Caco-2 (cell line): ENCODE measurements around the gene ADGRB3. TPM values are rescaled to one million over a fixed set of nuclear protein-coding genes. Genes with fewer than 3 reads are reported as not detected.

Experiments used
- BruUV-seq: library from RNA; stranded (reverse); fragments of 400-500 nt; replicated peaks from 2 replicates; lab custom pipeline; 2021; lab: Mats Ljungman, UMichigan
- CTCF ChIA-PET: fragments of 300-600 bp; sonication (Branson Sonifier 250); formaldehyde crosslinking; loops from one replicate; lab custom pipeline; 2022; ENCODE audit warnings: antibody characterized with exemption; lab: Charles Lee
- POLR2A ChIA-PET: fragments of 300-600 bp; sonication (Branson Sonifier 250); formaldehyde crosslinking; loops from one replicate; lab custom pipeline; 2022; ENCODE audit warnings: antibody characterized with exemption; lab: Charles Lee
- DNase-seq, 2 experiments: peaks; one replicate each; pipeline versions ENCODE4 v3.0.0 to v3.0.0-alpha.2; 2020 to 2022
- H3K27me3 ChIP-seq: replicated peaks from 2 replicates; pipeline ENCODE4 v1.6.0; 2011; ENCODE audit warnings: low read length; ENCODE audit not compliant: control insufficient read depth, insufficient read depth
- H3K36me3 ChIP-seq: 2 replicates; pipeline ENCODE4 v1.5.1; 2011; ENCODE audit warnings: low read length; ENCODE audit not compliant: control insufficient read depth, insufficient read depth
- H3K4me1 ChIP-seq: fragments of 250-450 bp; sonication (Bioruptor Pico); 2 replicates; pipeline ENCODE4 v1.5.1; 2020; ENCODE audit warnings: mild to moderate bottlenecking
- H3K4me3 ChIP-seq: 2 replicates; pipeline ENCODE4 v1.5.1; 2011; ENCODE audit warnings: low read depth, mild to moderate bottlenecking, control low read depth, low read length
- H3K9me3 ChIP-seq: fragments of 250-450 bp; sonication (Bioruptor Pico); 2 replicates; pipeline ENCODE4 v1.5.1; 2020; ENCODE audit warnings: mild to moderate bottlenecking, moderate library complexity
- H3K27ac Mint-ChIP-seq: one replicate; pipeline ENCODE4 v1.8.0; 2022; ENCODE audit warnings: mixed read lengths; ENCODE audit not compliant: unreplicated experiment
- H3K27me3 Mint-ChIP-seq: one replicate; pipeline ENCODE4 v1.8.0; 2022; ENCODE audit warnings: mixed read lengths; ENCODE audit not compliant: insufficient read depth, unreplicated experiment
- H3K36me3 Mint-ChIP-seq: one replicate; pipeline ENCODE4 v1.8.0; 2022; ENCODE audit warnings: mild to moderate bottlenecking, mixed read lengths; ENCODE audit not compliant: insufficient read depth, unreplicated experiment
- H3K4me1 Mint-ChIP-seq: one replicate; pipeline ENCODE4 v1.8.0; 2022; ENCODE audit warnings: low read depth, mixed read lengths; ENCODE audit not compliant: unreplicated experiment
- H3K4me3 Mint-ChIP-seq: one replicate; pipeline ENCODE4 v1.8.0; 2022; ENCODE audit warnings: mild to moderate bottlenecking, moderate library complexity, mixed read lengths; ENCODE audit not compliant: unreplicated experiment
- H3K9me3 Mint-ChIP-seq: one replicate; pipeline ENCODE4 v1.8.0; 2022; ENCODE audit warnings: mixed read lengths; ENCODE audit not compliant: unreplicated experiment
- intact Hi-C: fragments of 100-400 bp; cut with micrococcal nuclease; formaldehyde crosslinking; loops from one replicate; pipeline ENCODE4 v1.10.0; 2022; ENCODE audit not compliant: unreplicated experiment
- total RNA-seq: library from RNA; stranded (reverse); gene quantifications from 2 replicates; pipeline ENCODE4 v1.2.3, GENCODE V29; 2022
- TF ChIP-seq, protein P1 (sequence below), 2 experiments: fragments of 200-600 bp in 1 of 2; IDR thresholded peaks; 1 replicate in 1 of 2; 2 replicates in 1 of 2; pipeline versions ENCODE4 v1.5.1 to v1.8.0; 2011 to 2022; ENCODE audit warnings: antibody characterized with exemption in 1 of 2, control low read depth in 1 of 2, inconsistent platforms in 1 of 2, low read depth in 1 of 2, low read length in 1 of 2, mild to moderate bottlenecking in 1 of 2, moderate library complexity in 1 of 2; ENCODE audit not compliant: insufficient read depth in 1 of 2, severe bottlenecking in 1 of 2, unreplicated experiment in 1 of 2

Gene ADGRB3
- total RNA-seq, 1 experiment from 2014 or later = 0.18 TPM

DNA sequence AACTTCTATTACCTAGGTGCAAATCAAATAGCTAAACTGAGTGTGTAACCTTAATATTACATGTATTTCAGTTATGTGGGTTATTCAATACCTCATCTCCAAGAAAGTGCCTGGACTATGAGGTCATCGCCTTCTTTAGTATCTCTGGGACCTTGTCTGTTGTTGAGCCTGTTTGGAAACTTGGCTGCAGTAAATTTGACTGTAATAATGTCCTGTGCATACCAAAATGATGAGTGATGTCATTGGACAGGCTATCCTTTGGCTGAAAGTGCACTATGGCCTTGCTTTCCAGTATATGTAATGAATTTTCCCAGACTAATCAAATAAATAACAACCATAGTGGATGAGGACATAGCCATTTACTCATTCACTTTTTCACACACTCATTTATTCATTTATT, 455.1 kb downstream of the ADGRB3 start:
- H3K27me3 ChIP-seq = no peaks in the 10 kb centered on the region
- peak; percentile 22 to 36 for DNase-seq
- intact Hi-C loops = loop anchor here (1.0 kb wide), 1 partner anchor 26 kb away; no protein-coding TSS in a partner anchor

DNA sequence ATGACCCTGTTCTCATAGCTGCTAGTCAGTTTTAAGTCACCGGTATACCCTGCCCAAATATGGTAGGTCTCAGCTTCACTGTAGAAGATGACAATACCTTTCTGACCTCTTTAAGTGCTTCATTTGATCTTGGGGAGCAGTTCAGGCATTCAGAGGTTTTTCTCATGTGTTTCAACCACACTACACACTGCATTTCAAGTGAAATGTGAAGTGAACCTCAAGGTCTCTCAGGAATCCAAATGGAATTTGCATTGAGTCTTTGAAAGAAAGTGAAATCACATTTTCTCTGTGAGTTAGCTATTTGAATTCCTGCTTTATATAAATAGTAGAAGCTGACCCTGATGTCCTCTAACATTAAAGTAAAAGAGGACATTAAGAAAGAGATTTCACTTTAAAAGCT, 461.6 kb downstream of the ADGRB3 start:
- no peak overlapping the region for H3K4me3 Mint-ChIP-seq
- H3K36me3 Mint-ChIP-seq = no peaks in the 10 kb centered on the region
- Histone ChIP-seq H3K9me3 (no peaks in the 10 kb centered on the region), H3K36me3 (no peaks in the 10 kb centered on the region), H3K27me3 (no peaks in the 10 kb centered on the region), H3K4me3 (no peak overlapping the region), H3K4me1 (peaks cover 11% of the 10 kb centered on the region; the same call in 1 of the 2 replicates)
- no peaks in the 10 kb centered on the region for H3K27me3 Mint-ChIP-seq
- peaks cover 11% of the 10 kb centered on the region for H3K9me3 Mint-ChIP-seq
- ChIA-PET POLR2A (interaction anchor here (1.1 kb wide), 1 partner anchor 97 kb away, joined by 4 read pairs; no protein-coding TSS in a partner anchor), CTCF (no interaction called here)
- intact Hi-C loops = no loop called here
- TF ChIP-seq, protein P1, sequence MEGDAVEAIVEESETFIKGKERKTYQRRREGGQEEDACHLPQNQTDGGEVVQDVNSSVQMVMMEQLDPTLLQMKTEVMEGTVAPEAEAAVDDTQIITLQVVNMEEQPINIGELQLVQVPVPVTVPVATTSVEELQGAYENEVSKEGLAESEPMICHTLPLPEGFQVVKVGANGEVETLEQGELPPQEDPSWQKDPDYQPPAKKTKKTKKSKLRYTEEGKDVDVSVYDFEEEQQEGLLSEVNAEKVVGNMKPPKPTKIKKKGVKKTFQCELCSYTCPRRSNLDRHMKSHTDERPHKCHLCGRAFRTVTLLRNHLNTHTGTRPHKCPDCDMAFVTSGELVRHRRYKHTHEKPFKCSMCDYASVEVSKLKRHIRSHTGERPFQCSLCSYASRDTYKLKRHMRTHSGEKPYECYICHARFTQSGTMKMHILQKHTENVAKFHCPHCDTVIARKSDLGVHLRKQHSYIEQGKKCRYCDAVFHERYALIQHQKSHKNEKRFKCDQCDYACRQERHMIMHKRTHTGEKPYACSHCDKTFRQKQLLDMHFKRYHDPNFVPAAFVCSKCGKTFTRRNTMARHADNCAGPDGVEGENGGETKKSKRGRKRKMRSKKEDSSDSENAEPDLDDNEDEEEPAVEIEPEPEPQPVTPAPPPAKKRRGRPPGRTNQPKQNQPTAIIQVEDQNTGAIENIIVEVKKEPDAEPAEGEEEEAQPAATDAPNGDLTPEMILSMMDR (IDR thresholded peaks at IDR 0.05; ENCODE audit: insufficient read depth in 1 of 2, low read depth in 1 of 2, low read length in 1 of 2, severe bottlenecking in 1 of 2, unreplicated experiment in 1 of 2) = no peak
- no TSS peak for BruUV-seq
- peaks cover 24% of the 10 kb centered on the region for H3K4me1 Mint-ChIP-seq
- H3K27ac Mint-ChIP-seq = peak overlapping the region; percentile 40
- no peak for DNase-seq

More for the DNA sequence above, 455.1 kb downstream of the ADGRB3 start:
- TF ChIP-seq, protein P1 (IDR thresholded peaks at IDR 0.05; ENCODE audit: insufficient read depth in 1 of 2, low read depth in 1 of 2, low read length in 1 of 2, severe bottlenecking in 1 of 2, unreplicated experiment in 1 of 2) = no peak
- no peaks in the 10 kb centered on the region for H3K36me3 ChIP-seq
- H3K9me3 ChIP-seq = no peaks in the 10 kb centered on the region
- peaks cover 11% of the 10 kb centered on the region for H3K9me3 Mint-ChIP-seq
- H3K4me1 Mint-ChIP-seq = peaks cover 15% of the 10 kb centered on the region
- POLR2A ChIA-PET = no interaction called here
- no peaks in the 10 kb centered on the region for H3K27me3 Mint-ChIP-seq
- peak overlapping the region; percentile 39 for H3K27ac Mint-ChIP-seq
- no TSS peak for BruUV-seq
- peaks cover 15% of the 10 kb centered on the region; the same call in 1 of the 2 replicates for H3K4me1 ChIP-seq
- CTCF ChIA-PET = no interaction called here
- H3K4me3 ChIP-seq = no peak overlapping the region
- no peaks in the 10 kb centered on the region for H3K36me3 Mint-ChIP-seq
- H3K4me3 Mint-ChIP-seq = no peak overlapping the region

DNA sequence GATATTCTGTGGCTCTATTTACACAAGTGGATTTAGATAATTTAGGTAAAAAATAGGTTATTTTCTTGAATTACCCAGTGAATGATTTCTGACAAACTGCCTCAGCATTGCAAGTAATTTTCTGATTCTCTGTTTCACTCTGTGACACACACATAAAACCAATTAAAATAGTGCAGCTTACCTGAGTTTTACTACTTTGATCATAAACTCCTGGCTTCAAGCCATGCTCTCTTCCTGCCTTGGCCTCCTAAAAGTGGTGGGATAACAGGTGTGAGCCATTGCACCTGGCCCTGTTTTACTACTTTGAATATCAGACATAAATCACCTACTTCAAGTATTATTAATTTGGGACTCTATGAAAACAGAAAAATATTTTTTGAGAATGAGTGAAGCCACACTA, 462.9 kb downstream of the ADGRB3 start:
- POLR2A ChIA-PET = no interaction called here
- intact Hi-C loops = no loop called here
- Mint-ChIP-seq H3K27ac (no peak overlapping the region), H3K4me1 (peaks cover 18% of the 10 kb centered on the region), H3K27me3 (no peaks in the 10 kb centered on the region), H3K9me3 (peaks cover under 1% of the 10 kb centered on the region), H3K36me3 (no peaks in the 10 kb centered on the region), H3K4me3 (no peak overlapping the region)
- H3K4me1 ChIP-seq = peaks cover 11% of the 10 kb centered on the region; the same call in 1 of the 2 replicates
- H3K9me3 ChIP-seq = no peaks in the 10 kb centered on the region
- no peaks in the 10 kb centered on the region for H3K27me3 ChIP-seq
- H3K4me3 ChIP-seq = no peak overlapping the region
- TF ChIP-seq, protein P1 (IDR thresholded peaks at IDR 0.05; ENCODE audit: insufficient read depth in 1 of 2, low read depth in 1 of 2, low read length in 1 of 2, severe bottlenecking in 1 of 2, unreplicated experiment in 1 of 2) = no peak
- no TSS peak for BruUV-seq
- no peaks in the 10 kb centered on the region for H3K36me3 ChIP-seq
- no peak for DNase-seq
- CTCF ChIA-PET = interaction anchor here (0.8 kb wide), 1 partner anchor 123 kb away, joined by 3 read pairs; no protein-coding TSS in a partner anchor
